Gastrocnemius medialis (tissue), 4 donors: ENCODE results near the gene ANKS1B.

Experiments
- CTCF ChIP-seq, 5 experiments: fragments of 450-650 bp in 3 of 5; fragments of 200-600 bp in 2 of 5; sonication (generic) in 2 of 5; IDR thresholded peaks in 4 of 5; conservative IDR thresholded peaks in 1 of 5; 1 replicate in 4 of 5; 2 replicates in 1 of 5; pipeline ENCODE4 v1.5.1; 2016 to 2019; ENCODE audit warnings: antibody characterized with exemption in 5 of 5, mild to moderate bottlenecking in 3 of 5, moderate library complexity in 3 of 5
- POLR2A ChIP-seq, 2 donors: fragments of 450-650 bp; IDR thresholded peaks; one replicate each; pipeline ENCODE4 v1.6.1; 2017; ENCODE audit warnings: antibody characterized with exemption in 2 of 2, mild to moderate bottlenecking in 2 of 2, moderate library complexity in 2 of 2

DNA sequence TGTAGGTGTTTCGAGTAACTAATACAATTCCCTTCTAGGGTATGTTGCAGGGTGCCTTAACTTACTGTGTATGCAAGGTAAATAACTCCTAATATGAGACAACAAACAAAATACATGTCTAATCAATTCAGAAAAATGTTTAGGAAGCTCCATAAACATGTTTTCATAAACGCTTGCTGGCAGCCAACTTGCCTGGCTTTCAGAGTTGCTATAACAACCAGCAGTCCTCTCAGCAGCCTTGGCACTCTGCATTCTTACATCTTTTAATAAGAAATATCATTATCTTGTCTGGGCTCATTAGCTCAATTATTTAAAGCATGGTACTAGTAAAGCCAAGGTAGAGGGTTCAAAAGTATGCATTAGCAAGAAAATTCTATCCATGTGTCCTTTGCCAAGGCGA is 862.2 kb downstream of the ANKS1B start:
- no peak for TF ChIP-seq CTCF (IDR thresholded peaks at IDR 0.05 in 4 of 5, conservative IDR thresholded peaks at IDR 0.05 in 1 of 5)
- TF ChIP-seq POLR2A (IDR thresholded peaks at IDR 0.05): no peak
